NOMO-1 (cell line): ENCODE data around the gene NT5E.
"Not testable (repeated sequence)": the region's sequence is repeated elsewhere in the genome, so short reads cannot be mapped to it uniquely, and the experiment has no call there.

Experiments used
- DNase-seq, 2 experiments: peaks; one replicate each; lab custom pipeline; 2025; ENCODE audit not compliant: unreplicated experiment in 2 of 2; lab: John Stamatoyannopoulos, UW

NT5E gene

DNA sequence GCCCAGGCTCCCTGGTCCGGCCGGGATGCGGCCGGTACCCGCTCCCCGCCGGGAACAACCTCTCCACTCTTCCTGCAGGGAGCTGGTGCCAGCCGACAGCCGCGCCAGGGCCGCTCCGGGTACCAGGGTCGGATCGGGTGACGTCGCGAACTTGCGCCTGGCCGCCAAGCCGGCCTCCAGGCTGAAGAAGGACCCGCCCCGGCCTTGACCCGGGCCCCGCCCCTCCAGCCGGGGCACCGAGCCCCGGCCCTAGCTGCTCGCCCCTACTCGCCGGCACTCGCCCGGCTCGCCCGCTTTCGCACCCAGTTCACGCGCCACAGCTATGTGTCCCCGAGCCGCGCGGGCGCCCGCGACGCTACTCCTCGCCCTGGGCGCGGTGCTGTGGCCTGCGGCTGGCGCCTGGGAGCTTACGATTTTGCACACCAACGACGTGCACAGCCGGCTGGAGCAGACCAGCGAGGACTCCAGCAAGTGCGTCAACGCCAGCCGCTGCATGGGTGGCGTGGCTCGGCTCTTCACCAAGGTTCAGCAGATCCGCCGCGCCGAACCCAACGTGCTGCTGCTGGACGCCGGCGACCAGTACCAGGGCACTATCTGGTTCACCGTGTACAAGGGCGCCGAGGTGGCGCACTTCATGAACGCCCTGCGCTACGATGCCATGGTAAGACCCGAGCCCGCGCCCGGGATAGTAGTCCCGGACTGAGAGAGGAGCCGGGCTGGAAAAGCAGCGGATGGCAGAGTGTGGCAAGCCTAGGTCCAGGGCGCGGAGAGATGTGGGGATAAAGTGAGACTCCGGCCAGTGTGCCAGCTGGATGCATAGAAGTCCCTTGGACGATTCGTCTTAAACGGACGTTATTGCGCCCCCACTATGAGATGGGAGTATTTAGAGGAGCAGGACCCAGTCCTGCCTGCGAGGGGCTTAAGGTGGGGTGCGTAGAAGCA lies at the start of gene NT5E:
Gene NT5E (plus strand): TSS at position 266 of the 942 bp plus-strand sequence. CDS start 57 bp downstream, at position 323.
- no peak for DNase-seq

DNA sequence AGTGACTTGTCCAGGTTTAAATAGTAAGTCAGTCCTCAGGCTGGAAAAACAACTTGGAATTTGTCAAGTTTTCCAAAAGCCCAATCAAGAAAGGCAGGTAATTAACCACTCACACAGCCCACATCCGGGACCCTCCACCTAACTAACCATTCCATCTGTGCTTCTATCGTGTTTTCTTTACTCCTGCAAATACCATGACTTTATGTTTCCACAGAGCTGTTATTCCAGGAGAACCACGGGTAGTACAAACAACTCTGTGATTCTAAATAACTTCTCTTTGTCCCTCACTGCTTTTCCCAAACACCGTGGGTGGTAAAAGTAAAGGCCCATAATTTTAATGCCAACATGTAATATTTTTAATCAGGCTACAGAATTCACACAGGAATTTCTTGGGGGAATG lies 49.6 kb upstream of the NT5E start:
- no peak for DNase-seq

DNA sequence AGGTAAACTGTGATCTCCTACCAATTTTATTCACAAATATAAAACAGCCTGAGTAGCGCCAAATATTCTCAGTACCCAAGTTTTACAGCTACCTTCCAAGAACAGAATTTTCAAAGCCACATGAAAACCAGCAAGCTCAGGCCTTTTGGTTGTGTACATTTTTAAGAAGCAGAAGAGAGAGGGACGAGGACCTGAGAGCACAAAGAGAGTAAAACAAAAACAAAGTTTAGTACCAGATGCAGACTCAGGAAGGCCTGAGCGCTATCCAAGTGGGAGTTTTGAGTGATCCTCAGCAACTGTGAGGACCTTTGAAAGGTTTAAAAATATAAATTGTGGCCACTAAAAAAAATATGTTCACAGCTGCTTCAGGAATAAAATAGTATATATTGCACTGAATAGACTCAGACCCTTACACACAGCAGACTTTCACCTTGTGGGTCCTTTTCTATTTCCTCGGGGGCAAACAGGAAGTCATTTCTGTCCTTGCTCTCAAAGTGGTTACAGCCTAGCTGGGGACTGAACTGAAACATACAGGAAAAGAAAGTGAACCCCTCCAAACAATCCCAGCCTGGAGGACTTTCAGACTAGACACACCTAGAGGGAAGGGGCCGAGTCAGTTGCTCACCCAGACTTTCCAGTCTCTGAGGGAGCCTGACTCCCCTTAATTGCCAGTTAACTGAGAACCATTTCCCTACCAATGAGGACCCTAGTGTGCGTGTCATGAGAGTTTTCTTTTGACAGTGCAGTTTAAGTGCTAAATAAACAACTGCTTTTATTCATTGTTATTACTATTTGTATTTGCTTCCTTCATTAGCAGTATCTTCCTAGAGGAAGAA lies 48.5 kb upstream of the NT5E start:
- no peak for DNase-seq

DNA sequence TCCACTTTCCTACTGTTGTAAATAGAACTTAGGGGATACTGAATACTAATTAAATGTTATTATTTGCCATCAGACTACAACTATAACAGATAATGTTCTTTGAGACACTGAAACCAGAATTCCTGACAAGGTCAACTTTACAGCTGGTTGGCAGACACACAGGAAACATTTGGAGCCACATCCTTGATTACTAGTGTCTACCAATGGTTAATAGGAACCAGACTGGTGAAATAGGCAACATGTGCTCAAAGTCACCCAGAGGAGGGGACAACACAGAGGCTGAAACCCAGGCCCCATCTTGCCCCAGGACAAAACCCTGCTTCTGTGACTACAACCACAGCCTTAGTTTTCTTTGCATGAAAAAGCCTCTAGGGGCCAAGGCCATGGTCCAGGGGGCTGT lies 47.8 kb upstream of the NT5E start:
- no peak for DNase-seq

DNA sequence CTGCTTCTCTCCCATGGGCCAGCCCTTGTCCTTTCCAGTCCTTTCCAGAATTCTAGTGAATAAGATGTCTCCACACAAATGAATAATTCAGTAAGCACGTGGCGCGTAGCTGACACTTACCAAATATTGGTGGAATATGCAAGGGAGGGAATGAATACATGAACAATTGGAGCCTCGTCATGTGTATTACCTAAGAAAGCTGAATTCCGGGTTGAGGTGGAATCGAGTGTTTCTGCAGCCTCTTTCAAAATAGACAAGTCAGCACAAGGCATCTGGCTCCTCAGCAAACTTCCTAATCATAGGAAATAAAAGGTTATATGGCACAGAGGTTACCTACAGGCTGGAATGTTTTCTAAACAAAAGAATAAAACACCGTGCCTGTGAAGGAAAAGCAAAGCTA lies 47.0 kb upstream of the NT5E start:
- no peak for DNase-seq

DNA sequence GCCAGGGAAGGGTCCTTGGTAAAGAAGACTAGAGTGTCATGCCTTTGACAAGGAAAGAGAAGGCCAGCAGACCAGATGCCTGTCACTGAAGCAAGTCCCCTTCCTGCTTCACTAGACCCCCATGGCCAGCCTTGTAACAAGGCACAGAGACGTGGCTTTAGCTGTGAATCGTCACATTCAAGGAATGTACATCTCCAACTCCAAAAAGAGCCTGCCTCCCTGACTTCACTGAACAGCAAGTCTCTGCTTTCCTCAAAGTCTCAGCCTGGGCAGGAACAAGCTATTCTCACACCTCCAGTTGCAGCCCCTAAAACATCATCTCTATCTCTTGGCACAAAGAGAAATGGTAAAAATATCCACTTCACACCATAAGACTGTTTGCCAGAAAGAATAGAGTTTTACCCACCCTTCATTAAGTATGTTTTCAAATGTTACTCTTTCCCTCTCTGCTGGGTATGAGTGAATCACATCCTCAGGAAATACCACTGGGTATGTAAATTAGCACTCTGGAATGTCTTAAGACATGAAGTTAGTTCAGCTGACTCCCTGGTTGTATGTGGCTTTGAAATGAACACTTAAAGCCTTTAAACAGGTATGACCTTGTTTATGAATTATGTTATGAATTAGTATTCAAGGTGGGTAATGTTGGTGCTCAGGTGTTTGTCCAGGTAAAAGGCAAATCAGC lies 46.4 kb upstream of the NT5E start:
- DNase-seq = peak in 1 of 2 experiments; percentile 0

DNA sequence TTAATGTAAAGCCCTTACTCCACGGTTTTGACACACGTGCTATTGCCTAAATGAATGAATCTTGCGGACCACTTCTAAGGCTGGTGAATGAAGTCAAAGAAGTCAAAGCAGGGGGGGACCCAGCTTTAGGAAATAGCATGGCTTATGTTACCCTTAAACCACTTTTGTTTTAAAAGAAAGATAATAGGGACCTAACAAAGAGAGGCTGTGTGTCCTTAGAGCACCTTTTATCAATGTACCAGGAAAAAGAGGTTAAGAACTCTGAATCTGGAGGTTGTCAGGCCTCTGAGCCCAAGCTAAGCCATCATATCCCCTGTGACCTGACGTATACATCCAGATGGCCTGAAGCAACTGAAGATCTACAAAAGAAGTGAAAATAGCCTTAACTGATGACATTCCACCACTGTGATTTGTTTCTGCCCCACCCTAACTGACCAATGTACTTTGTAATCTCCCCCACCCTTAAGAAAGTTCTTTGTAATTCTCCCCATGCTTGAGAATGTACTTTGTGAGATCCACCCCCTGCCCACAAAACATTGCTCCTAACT lies 45.8 kb upstream of the NT5E start:
- DNase-seq = not testable (repeated sequence)

DNA sequence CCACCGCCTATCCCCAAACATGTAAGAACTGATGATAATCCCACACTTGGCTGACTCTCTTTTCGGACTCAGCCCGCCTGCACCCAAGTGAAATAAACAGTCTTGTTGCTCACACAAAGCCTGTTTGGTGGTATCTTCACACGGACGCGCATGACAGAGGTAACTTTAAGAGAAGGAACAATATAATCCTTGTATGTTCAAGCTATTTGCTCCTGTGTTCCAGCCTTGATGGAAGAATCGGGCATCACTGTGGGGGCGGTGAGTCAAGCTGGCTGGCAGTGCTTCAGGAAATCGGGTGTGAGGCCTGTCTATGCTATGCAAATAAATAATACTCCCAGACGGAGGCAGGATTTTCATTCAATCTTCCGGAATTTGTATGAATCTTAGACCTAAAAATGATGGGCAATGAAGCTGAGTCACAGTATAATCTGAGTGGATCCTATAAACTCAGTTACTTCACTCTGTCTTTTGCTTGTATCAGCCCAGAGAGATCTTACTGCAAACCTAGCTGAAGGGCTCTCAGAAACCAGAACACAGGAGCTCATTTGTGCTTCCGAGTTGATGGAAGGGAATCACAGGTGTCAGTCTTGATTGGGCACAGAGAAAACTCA lies 45.2 kb upstream of the NT5E start:
- no peak for DNase-seq

DNA sequence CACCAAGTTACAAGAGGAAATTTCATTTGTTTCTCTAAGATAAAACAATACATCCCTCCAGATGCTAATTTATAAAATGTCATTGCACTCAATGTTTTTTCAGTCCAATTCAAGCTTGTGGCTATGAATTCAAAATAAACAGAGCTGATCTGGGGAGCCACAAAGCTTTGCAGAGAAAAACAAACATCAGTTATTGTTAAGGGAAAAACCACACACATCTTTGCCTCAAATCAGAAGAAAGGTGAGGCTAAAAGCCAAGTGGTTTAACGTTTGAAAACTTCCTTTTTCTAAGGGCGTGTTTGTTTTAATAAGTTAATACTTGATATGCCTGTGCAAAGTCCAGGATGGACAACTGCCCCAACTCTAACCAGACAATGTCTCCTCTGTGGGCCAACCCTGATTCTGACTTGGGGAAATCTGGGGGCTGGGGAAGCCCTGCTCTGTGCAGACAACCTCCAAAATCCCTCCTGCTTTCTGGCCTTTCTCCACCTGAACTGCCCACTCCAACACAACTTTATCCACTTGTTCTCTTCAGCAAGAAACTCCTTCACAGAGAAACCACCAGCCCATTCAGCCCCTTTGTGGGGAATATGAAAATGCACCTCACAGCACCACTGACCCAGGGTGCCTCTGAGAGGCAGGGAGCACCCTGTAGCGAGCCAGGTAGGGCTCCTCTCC lies 44.6 kb upstream of the NT5E start:
- DNase-seq = no peak

DNA sequence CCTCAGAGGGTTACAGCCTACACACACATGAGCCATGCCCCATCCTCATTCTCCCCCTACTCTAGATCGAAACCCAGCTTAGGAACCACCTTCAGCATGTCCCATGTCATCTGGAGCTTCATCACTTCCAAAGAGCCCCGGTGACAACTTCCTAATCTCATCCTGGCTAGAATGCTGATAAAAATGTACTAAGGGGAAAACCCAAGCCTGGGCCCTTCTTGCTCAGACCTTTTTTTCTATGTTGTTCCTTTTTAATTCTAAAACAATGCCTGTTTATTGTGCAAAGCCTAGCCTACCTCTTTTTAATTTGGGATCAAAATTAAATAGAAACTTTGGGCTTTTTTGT lies 44.1 kb upstream of the NT5E start:
- no peak for DNase-seq

DNA sequence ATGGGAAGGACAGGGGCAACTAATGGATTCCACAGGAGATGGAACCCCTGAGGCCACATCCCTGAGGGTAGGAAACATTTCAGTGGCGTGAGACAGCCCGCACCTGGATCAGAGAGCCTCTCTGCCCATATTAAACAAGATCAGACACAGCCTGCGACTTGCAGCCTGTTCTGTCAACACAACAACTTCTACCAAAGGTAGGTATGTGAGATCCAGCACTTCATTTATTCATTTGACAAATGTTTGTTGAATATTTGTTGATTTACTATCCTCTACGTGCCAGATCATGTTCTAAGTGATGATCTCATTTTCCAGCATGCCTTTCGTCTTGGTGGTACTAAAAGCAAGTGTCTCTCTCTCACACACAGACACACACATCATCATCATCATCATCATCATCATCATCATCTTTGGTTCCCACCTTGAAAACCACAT lies 43.2 kb upstream of the NT5E start:
- DNase-seq = no peak

DNA sequence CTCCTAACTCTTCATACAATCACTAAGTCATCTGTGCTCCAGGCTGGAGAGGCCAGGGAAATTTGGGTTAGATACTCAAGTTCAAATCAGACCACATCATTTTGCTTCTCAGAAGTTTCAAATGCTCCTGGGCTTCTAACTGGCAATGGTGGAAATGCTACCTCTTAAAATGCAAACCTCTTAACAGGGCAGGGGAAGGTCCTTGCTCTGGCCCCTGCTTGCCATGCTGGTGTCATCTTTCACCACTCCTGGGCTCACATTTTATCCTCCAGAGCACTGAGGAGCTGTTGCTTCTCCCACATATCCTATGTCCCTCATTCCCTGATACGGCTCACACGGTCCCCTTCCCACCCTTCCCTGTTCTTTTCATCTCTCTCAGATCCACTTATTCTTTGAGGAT lies 41.8 kb upstream of the NT5E start:
- DNase-seq = no peak

DNA sequence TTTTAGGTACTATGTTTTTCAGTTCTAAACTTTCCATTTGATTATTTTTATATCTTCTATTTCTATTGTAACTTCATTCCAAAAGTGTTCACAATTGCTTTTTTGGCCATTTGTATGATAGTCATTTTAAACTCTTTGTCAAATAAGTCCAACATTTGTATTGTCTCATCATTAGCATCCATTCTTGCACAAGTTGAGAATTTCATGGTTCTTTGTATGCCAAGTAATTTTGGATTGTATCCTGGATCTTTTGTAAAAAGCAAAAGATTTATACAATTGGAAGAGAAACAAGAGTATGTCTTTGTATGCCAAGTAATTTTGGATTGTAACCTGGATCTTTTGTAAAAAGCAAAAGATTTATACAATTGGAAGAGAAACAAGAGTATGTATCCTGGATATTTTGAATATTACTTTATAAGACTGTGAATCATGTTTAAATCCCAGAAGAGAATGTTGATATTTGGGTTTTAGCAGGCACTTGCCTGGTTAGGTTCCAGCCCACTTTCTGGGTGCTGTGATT lies 36.9 kb upstream of the NT5E start:
- DNase-seq = no peak

DNA sequence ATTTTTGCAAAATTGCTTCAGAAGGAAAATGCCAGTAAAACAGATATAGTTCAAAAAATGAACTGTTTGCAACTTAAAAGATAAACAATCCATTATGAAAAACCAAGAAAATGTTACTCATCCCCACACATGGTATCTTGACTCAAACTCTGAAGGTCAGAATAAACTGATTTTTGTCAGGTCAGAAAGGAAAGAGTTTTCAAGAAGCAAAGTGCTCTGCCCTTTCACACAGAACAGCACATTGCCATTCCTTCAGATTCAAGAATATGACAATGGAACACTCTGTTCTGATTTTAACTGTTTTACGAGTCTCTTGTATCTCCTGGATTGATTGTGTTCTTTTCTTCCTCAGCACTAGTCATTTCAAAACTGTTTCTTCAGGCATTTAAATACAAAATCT lies 33.8 kb upstream of the NT5E start:
- DNase-seq = no peak

DNA sequence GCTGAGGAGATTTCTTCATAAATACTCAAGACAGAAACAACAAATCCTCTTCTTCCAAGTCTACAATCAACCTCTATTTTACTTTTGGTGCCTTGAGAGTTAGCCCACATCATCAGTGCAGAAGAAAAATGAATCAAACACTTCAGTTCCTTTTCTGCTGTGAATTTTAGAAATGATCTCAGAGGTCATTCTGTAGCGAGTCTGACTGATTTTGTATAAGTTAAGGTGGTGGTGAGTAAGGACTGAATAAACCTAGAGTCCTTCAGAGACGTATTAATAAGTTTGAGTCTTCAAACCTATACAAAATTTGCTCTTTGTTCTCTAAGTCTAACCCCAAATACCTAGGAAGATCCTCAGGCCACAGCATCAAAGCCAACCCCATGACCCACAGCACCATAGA lies 33.1 kb upstream of the NT5E start:
- DNase-seq = no peak

DNA sequence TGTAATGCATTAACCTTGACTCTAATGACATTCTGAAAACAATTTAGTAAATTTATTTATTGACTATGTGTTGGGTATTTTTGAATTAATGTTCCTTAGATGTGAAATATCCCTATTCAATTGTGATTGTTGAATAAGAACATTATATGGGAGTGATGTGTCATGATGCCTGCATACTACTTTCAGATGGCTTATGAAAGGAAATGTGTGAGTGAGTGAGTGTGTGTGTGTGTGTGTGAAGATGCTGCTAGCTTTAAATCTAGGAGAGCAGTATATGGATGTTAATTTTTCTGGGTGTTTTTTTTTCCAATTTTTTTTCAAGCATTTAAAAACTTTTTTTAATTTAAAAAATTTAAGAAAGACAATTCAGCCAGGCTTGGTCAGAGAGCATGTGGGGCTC lies 32.5 kb upstream of the NT5E start:
- no peak for DNase-seq

DNA sequence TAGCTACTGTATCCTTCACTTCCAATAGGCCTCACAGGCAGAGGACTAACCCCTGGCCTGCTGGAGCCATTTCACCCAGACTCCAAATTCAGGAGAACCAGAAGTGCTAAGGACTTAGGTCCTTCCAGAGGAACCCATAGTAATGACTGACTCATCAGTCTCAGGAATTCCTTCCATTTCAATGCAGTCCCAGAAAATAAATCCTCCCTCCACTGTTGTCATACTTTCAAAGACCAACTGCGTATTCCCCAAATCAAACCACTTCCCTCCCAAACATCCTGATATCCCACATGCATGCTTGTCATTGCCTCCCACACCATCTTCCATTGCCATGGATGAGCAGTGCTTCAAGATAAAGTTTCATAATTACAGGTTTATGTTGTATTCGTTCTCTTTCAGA lies 31.8 kb upstream of the NT5E start:
- DNase-seq = no peak

DNA sequence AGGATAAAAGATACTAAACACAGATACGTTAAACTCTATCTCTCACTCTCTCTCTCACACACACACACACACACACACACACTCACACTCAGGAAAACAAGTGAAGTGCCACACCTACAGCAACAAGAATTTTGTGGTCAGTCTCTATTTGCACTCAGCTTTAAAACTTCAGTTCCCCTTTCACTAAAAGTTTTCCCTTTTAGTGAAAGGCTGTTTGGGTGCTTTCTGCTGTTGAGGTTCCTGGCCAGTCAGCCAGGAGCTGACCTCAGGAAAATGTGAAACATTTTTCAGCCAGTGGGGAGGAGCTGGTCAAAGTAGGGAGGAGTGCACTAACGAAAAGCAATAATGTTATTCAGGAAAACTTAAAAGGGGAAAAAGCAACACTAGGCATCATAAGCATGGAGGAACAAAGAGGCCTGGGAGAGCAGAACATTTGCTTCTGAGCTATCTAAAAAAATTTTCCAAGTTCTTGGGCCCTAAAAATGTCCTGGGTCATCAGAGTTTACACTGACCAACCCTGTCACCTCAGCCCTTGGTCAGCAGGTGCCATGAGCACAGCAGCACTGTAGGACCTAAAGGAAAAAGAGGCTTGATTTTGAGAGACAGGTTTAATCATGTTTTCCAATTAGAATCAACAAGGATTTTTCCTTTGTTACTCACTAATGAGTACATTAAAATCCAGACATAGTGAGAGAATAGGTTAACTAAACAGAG lies 30.7 kb upstream of the NT5E start:
- peak; percentile 40 to 44 for DNase-seq

DNA sequence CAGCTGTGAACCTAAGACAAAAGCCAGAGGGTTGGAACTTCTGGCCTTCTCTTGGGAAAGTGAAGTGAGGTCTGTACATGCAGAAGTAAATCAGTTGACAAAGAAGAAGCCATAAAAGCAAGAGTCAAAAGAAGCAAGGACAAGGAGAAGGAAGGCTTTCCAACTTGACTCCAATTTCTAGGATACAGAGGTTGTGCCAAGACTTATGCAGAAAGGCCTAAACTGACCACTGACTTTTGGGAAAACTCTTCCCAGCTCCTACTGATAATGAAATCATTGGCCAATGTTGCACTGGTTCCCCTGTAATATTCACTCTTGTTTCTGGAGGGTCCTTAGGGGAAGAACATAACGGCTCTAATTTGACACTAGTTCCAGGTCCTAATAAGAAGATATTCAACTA lies 29.3 kb upstream of the NT5E start:
- DNase-seq = no peak
